Ovary (tissue), 9 donors: ENCODE results near the gene SIRPA. TPM values are rescaled to one million over a fixed set of nuclear protein-coding genes. Genes with fewer than 3 reads are reported as not detected.

ENCODE experiments used
- DNase-seq, 5 donors: peaks; one replicate each; pipeline ENCODE4 v3.0.0-alpha.2; 2019 to 2020
- H3K27ac ChIP-seq, 2 donors: fragments of 200-600 bp; one replicate each; pipeline versions ENCODE4 v1.5.1 to v1.8.0; 2019 to 2022
- H3K27me3 ChIP-seq: fragments of 200-600 bp; one replicate; pipeline ENCODE4 v1.8.0; 2022
- H3K36me3 ChIP-seq: fragments of 200-600 bp; sonication (generic); one replicate; pipeline ENCODE4 v1.5.1; 2019
- H3K4me1 ChIP-seq: one replicate; pipeline ENCODE4 v1.8.1; 2013; ENCODE audit warnings: mild to moderate bottlenecking, moderate library complexity; ENCODE audit not compliant: insufficient read depth
- H3K4me3 ChIP-seq: fragments of 200-600 bp; sonication (generic); one replicate; pipeline ENCODE4 v1.5.1; 2017
- H3K9me3 ChIP-seq, 2 donors: fragments of 200-600 bp in 1 of 2; sonication (generic) in 1 of 2; one replicate each; pipeline versions ENCODE4 v1.5.1 to v1.8.1; 2013 to 2019; ENCODE audit warnings: mild to moderate bottlenecking in 1 of 2, moderate library complexity in 1 of 2
- CTCF ChIP-seq, 3 donors: fragments of 450-650 bp in 2 of 3; fragments of 200-600 bp in 1 of 3; IDR thresholded peaks; one replicate each; pipeline versions ENCODE4 v1.5.1 to v1.8.0; 2016 to 2022; ENCODE audit warnings: antibody characterized with exemption in 3 of 3, mild to moderate bottlenecking in 1 of 3
- EP300 ChIP-seq: sonication (generic); formaldehyde crosslinking; IDR thresholded peaks from one replicate; pipeline ENCODE4 v1.6.1; 2017; ENCODE audit warnings: antibody characterized with exemption
- POLR2A ChIP-seq: fragments of 450-650 bp; IDR thresholded peaks from one replicate; pipeline ENCODE4 v1.6.1; 2017; ENCODE audit warnings: antibody characterized with exemption, mild to moderate bottlenecking, moderate library complexity
- WGBS, 3 donors: extraction: QIAGEN DNeasy Blood & Tissue Kit in 1 of 3; methylation state at CpG; one replicate each; pipeline versions ENCODE4 v1.1.5 to v1.1.7; 2013 to 2017; 5-methylcytosine and 5-hydroxymethylcytosine counted together
- intact Hi-C, 4 donors: fragments of 100-400 bp; cut with DNase I; formaldehyde crosslinking; loops; one replicate each; pipeline versions ENCODE4 v1.11.0 to v1.15.1; 2022 to 2023
- polyA plus RNA-seq, 2 donors: library from polyadenylated mRNA; stranded (reverse); fragments of 200-250 nt in 1 of 2; fragments of 350-450 nt in 1 of 2; fragmentation: Illumina TruSeq in 1 of 2; extraction: RNeasy Lipid Tissue Mini Kit (QIAGEN cat#74804) in 1 of 2; gene quantifications; one replicate each; pipeline ENCODE4 v1.2.3, GENCODE V29; 2013 to 2014
- total RNA-seq, 7 donors: library from RNA; depleted of rRNA in 2 of 7; stranded (reverse); fragments of >200 nt in 2 of 7; fragmentation: NEBNext Ultra II Directional in 3 of 7; extraction: Animal tissue kit (Norgen Biotek cat#: 25700) in 3 of 7; gene quantifications; one replicate each; pipeline versions ENCODE4 v1.1.0 to v1.2.4, GENCODE V29; 2016 to 2023
- donor health status: DM: no; HTN: no; CAD: no; lungs with moderate emphysema.
- donor health status: DM: no; HTN: no; CAD: no.
- donor health status: Bipolar disorder and iron deficiency.
- donor health status: DM: yes; HTN: yes; CAD: no.
- donor health status: DM: no; HTN: no; CAD: no.
- donor health status: DM: yes; HTN: yes; CAD: no.

The SIRPA gene
- total and polyA plus RNA-seq, 9 donors: 15.7 to 45.6 (median 28.3) TPM

- H3K36me3 ChIP-seq: no peaks in the 10 kb centered on the region
- H3K4me3 ChIP-seq: no peak overlapping the region
- WGBS, 3 donors: 19 to 20% (median 19%) methylated on average over 8 of the region's 8 CpGs
- no peaks in the 10 kb centered on the region for H3K27me3 ChIP-seq
- no peak for DNase-seq
- intact Hi-C loops: no loop called here
- TF ChIP-seq CTCF (IDR thresholded peaks at IDR 0.05) (no peak), POLR2A (no peak), EP300 (no peak)
- no peak overlapping the region for H3K27ac ChIP-seq
- H3K9me3 ChIP-seq: no peaks in the 10 kb centered on the region
- H3K4me1 ChIP-seq: peaks cover 3% of the 10 kb centered on the region
Observed at GRCh38 chr20:1941226-1941625, 46.0 kb downstream of the SIRPA start.

- Histone ChIP-seq H3K36me3 (no peaks in the 10 kb centered on the region), H3K9me3 (no peaks in the 10 kb centered on the region), H3K27ac (no peak overlapping the region), H3K27me3 (no peaks in the 10 kb centered on the region), H3K4me3 (no peak overlapping the region), H3K4me1 (peaks cover 5% of the 10 kb centered on the region)
- TF ChIP-seq CTCF (IDR thresholded peaks at IDR 0.05) (no peak), EP300 (no peak), POLR2A (no peak)
- WGBS, 3 donors: 60 to 77% (median 72%) methylated on average over 7 of the region's 7 CpGs
- intact Hi-C loops: no loop called here
- DNase-seq: no peak
Observed at GRCh38 chr20:1942061-1942460, 46.9 kb downstream of the SIRPA start.

GRCh38 chr20:1942486-1943274 is 47.5 kb downstream of the SIRPA start:
- TF ChIP-seq POLR2A (no peak), CTCF (IDR thresholded peaks at IDR 0.05) (no peak), EP300 (no peak)
- intact Hi-C loops: no loop called here
- DNase-seq: no peak
- no peaks in the 10 kb centered on the region for H3K36me3 ChIP-seq
- no peak overlapping the region for H3K4me3 ChIP-seq
- H3K27me3 ChIP-seq: no peaks in the 10 kb centered on the region
- H3K27ac ChIP-seq: no peak overlapping the region
- peaks cover 7% of the 10 kb centered on the region for H3K4me1 ChIP-seq
- H3K9me3 ChIP-seq: no peaks in the 10 kb centered on the region
- WGBS, 3 donors: 42 to 56% (median 43%) methylated on average over 13 of the region's 13 CpGs

- Histone ChIP-seq H3K36me3 (no peaks in the 10 kb centered on the region), H3K9me3 (no peaks in the 10 kb centered on the region), H3K27ac (no peak overlapping the region), H3K27me3 (no peaks in the 10 kb centered on the region), H3K4me3 (no peak overlapping the region), H3K4me1 (peaks cover 7% of the 10 kb centered on the region)
- no peak for TF ChIP-seq CTCF (IDR thresholded peaks at IDR 0.05)
- no peak for TF ChIP-seq EP300
- TF ChIP-seq POLR2A: no peak
- 88 to 91% (median 90%) methylated on average over 8 of the region's 8 CpGs for WGBS, 3 donors
- peak in 1 of 5 donors; percentile 37 for DNase-seq
- intact Hi-C loops: no loop called here
Observed at GRCh38 chr20:1943275-1944002, 48.2 kb downstream of the SIRPA start.
